Esophagus muscularis mucosa (tissue), 3 donors: ENCODE measurements around the gene SYT17.

Source experiments
- CTCF ChIP-seq, 3 experiments: fragments of 200-600 bp in 2 of 3; fragments of 450-650 bp in 1 of 3; sonication (generic) in 2 of 3; IDR thresholded peaks; one replicate each; pipeline ENCODE4 v1.5.1; 2017 to 2019; ENCODE audit warnings: antibody characterized with exemption in 3 of 3, mild to moderate bottlenecking in 2 of 3, moderate library complexity in 1 of 3
- POLR2A ChIP-seq: fragments of 450-650 bp; IDR thresholded peaks from one replicate; pipeline ENCODE4 v1.6.1; 2017; ENCODE audit warnings: antibody characterized with exemption, moderate library complexity, mild to moderate bottlenecking, low read depth
- POLR2AphosphoS5 ChIP-seq, 2 donors: sonication (generic); formaldehyde crosslinking; IDR thresholded peaks; one replicate each; pipeline ENCODE4 v1.6.1; 2017; ENCODE audit warnings: antibody characterized with exemption in 2 of 2

DNA sequence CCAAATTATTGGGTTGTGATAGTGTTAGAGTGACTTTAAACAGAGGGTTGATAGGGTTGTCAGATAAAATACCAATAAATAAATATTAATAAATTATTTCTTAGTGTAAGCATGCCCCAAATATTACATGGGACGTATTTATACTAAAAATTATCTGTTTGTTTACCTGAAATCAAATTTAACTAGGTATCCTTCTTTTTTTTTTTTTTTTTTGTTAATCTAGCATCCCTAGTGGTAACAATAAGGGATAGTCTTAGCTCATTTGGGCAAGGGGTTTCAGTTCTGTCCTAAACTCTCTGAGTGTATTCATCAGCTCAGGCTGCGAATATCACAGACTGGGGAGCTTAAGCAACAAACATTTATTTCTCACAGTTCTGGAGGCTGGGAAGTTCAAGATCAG lies 118.8 kb downstream of the SYT17 start:
- TF ChIP-seq CTCF (IDR thresholded peaks at IDR 0.05) (no peak), POLR2AphosphoS5 (IDR thresholded peaks at IDR 0.05) (no peak), POLR2A (no peak)
